ENCODE data around the gene RHEX. TPM values are rescaled to one million over a fixed set of nuclear protein-coding genes. Genes with fewer than 3 reads are reported as not detected.

RHEX gene
- total RNA-seq, 1 donor from 2014 or later: not detected

- Mint-ChIP-seq H3K4me1 (ENCODE audit: low read depth) (no peaks in the 10 kb centered on the region), H3K27ac (no peak overlapping the region), H3K27me3 (ENCODE audit: low read depth) (peaks cover 29% of the 10 kb centered on the region), H3K4me3 (ENCODE audit: low read depth) (no peak overlapping the region), H3K36me3 (ENCODE audit: low read depth) (no peaks in the 10 kb centered on the region), H3K9me3 (no peaks in the 10 kb centered on the region)
- DNase-seq (ENCODE audit: low spot score): no peak
- intact Hi-C loops (cut with micrococcal nuclease): no loop called here
Observed at GRCh38 chr1:206111271-206111927, 58.4 kb downstream of the RHEX start.

- no peaks in the 10 kb centered on the region for H3K36me3 Mint-ChIP-seq (ENCODE audit: low read depth)
- H3K27ac Mint-ChIP-seq: no peak overlapping the region
- no peak for DNase-seq (ENCODE audit: low spot score)
- H3K27me3 Mint-ChIP-seq (ENCODE audit: low read depth): peaks cover 38% of the 10 kb centered on the region
- intact Hi-C loops (cut with micrococcal nuclease): no loop called here
- no peak overlapping the region for H3K4me3 Mint-ChIP-seq (ENCODE audit: low read depth)
- no peaks in the 10 kb centered on the region for H3K9me3 Mint-ChIP-seq
- peaks cover 4% of the 10 kb centered on the region for H3K4me1 Mint-ChIP-seq (ENCODE audit: low read depth)
Observed at GRCh38 chr1:206112600-206113301, 59.8 kb downstream of the RHEX start.

GRCh38 chr1:206114692-206115640 lies 62.0 kb downstream of the RHEX start:
- no peaks in the 10 kb centered on the region for H3K36me3 Mint-ChIP-seq (ENCODE audit: low read depth)
- H3K4me1 Mint-ChIP-seq (ENCODE audit: low read depth): peaks cover 6% of the 10 kb centered on the region
- H3K27me3 Mint-ChIP-seq (ENCODE audit: low read depth): peaks cover 45% of the 10 kb centered on the region
- intact Hi-C loops (cut with micrococcal nuclease): no loop called here
- no peaks in the 10 kb centered on the region for H3K9me3 Mint-ChIP-seq
- no peak overlapping the region for H3K4me3 Mint-ChIP-seq (ENCODE audit: low read depth)
- no peak for DNase-seq (ENCODE audit: low spot score)
- no peak overlapping the region for H3K27ac Mint-ChIP-seq

- no peak overlapping the region for H3K27ac Mint-ChIP-seq
- no peaks in the 10 kb centered on the region for H3K9me3 Mint-ChIP-seq
- DNase-seq (ENCODE audit: low spot score): no peak
- H3K27me3 Mint-ChIP-seq (ENCODE audit: low read depth): peaks cover 54% of the 10 kb centered on the region
- H3K36me3 Mint-ChIP-seq (ENCODE audit: low read depth): no peaks in the 10 kb centered on the region
- intact Hi-C loops (cut with micrococcal nuclease): no loop called here
- H3K4me3 Mint-ChIP-seq (ENCODE audit: low read depth): no peak overlapping the region
- peaks cover 6% of the 10 kb centered on the region for H3K4me1 Mint-ChIP-seq (ENCODE audit: low read depth)
Observed at GRCh38 chr1:206115791-206116190, 62.8 kb downstream of the RHEX start.

GRCh38 chr1:206116191-206116872 lies 63.4 kb downstream of the RHEX start:
- H3K4me3 Mint-ChIP-seq (ENCODE audit: low read depth): no peak overlapping the region

GRCh38 chr1:206116873-206117150 lies 63.8 kb downstream of the RHEX start:
- Mint-ChIP-seq H3K4me3 (ENCODE audit: low read depth) (no peak overlapping the region), H3K27ac (no peak overlapping the region), H3K9me3 (peaks cover 10% of the 10 kb centered on the region), H3K4me1 (ENCODE audit: low read depth) (peaks cover 6% of the 10 kb centered on the region), H3K36me3 (ENCODE audit: low read depth) (no peaks in the 10 kb centered on the region), H3K27me3 (ENCODE audit: low read depth) (peaks cover 60% of the 10 kb centered on the region)
- intact Hi-C loops (cut with micrococcal nuclease): no loop called here
- DNase-seq (ENCODE audit: low spot score): no peak

More at GRCh38 chr1:206116191-206116872, 63.4 kb downstream of the RHEX start:
- Mint-ChIP-seq H3K4me1 (ENCODE audit: low read depth) (peaks cover 6% of the 10 kb centered on the region), H3K27ac (no peak overlapping the region), H3K9me3 (peaks cover 5% of the 10 kb centered on the region), H3K27me3 (ENCODE audit: low read depth) (peaks cover 57% of the 10 kb centered on the region), H3K36me3 (ENCODE audit: low read depth) (no peaks in the 10 kb centered on the region)
- DNase-seq (ENCODE audit: low spot score): no peak
- intact Hi-C loops (cut with micrococcal nuclease): no loop called here

GRCh38 chr1:206117151-206117948 lies 64.4 kb downstream of the RHEX start, which contains the start of gene AVPR1B:
Gene AVPR1B, minus strand, starts transcription at chr1:206117388. Its CDS starts 498 bp downstream, at chr1:206116890.
- no peak for DNase-seq (ENCODE audit: low spot score)
- H3K9me3 Mint-ChIP-seq: peaks cover 14% of the 10 kb centered on the region
- peaks cover 66% of the 10 kb centered on the region for H3K27me3 Mint-ChIP-seq (ENCODE audit: low read depth)
- no peaks in the 10 kb centered on the region for H3K36me3 Mint-ChIP-seq (ENCODE audit: low read depth)
- peaks cover 6% of the 10 kb centered on the region for H3K4me1 Mint-ChIP-seq (ENCODE audit: low read depth)
- intact Hi-C loops (cut with micrococcal nuclease): no loop called here
- H3K4me3 Mint-ChIP-seq (ENCODE audit: low read depth): no peak within 1 kb of the TSS
- H3K27ac Mint-ChIP-seq: no peak within 1 kb of the TSS

- DNase-seq (ENCODE audit: low spot score): no peak
- peaks cover 62% of the 10 kb centered on the region for H3K27me3 Mint-ChIP-seq (ENCODE audit: low read depth)
- H3K9me3 Mint-ChIP-seq: peaks cover 17% of the 10 kb centered on the region
- intact Hi-C loops (cut with micrococcal nuclease): no loop called here
- H3K36me3 Mint-ChIP-seq (ENCODE audit: low read depth): no peaks in the 10 kb centered on the region
- peaks cover 6% of the 10 kb centered on the region for H3K4me1 Mint-ChIP-seq (ENCODE audit: low read depth)
- H3K27ac Mint-ChIP-seq: no peak overlapping the region
- no peak overlapping the region for H3K4me3 Mint-ChIP-seq (ENCODE audit: low read depth)
Observed at GRCh38 chr1:206120406-206120805, 67.4 kb downstream of the RHEX start.

- intact Hi-C loops (cut with micrococcal nuclease): no loop called here
- Mint-ChIP-seq H3K9me3 (peaks cover 17% of the 10 kb centered on the region), H3K27ac (no peak overlapping the region), H3K4me1 (ENCODE audit: low read depth) (peaks cover 6% of the 10 kb centered on the region), H3K4me3 (ENCODE audit: low read depth) (no peak overlapping the region), H3K27me3 (ENCODE audit: low read depth) (peaks cover 61% of the 10 kb centered on the region), H3K36me3 (ENCODE audit: low read depth) (no peaks in the 10 kb centered on the region)
- DNase-seq (ENCODE audit: low spot score): no peak
Observed at GRCh38 chr1:206121269-206121668, 68.3 kb downstream of the RHEX start.

GRCh38 chr1:206122686-206123085 lies 69.7 kb downstream of the RHEX start:
- Mint-ChIP-seq H3K9me3 (peaks cover 17% of the 10 kb centered on the region), H3K4me1 (ENCODE audit: low read depth) (peaks cover 2% of the 10 kb centered on the region), H3K27me3 (ENCODE audit: low read depth) (peaks cover 59% of the 10 kb centered on the region), H3K36me3 (ENCODE audit: low read depth) (no peaks in the 10 kb centered on the region), H3K4me3 (ENCODE audit: low read depth) (no peak overlapping the region), H3K27ac (no peak overlapping the region)
- DNase-seq (ENCODE audit: low spot score): no peak
- intact Hi-C loops (cut with micrococcal nuclease): no loop called here

- intact Hi-C loops (cut with micrococcal nuclease): no loop called here
- H3K9me3 Mint-ChIP-seq: peaks cover 17% of the 10 kb centered on the region
- DNase-seq (ENCODE audit: low spot score): no peak
- no peak overlapping the region for H3K27ac Mint-ChIP-seq
- no peak overlapping the region for H3K4me3 Mint-ChIP-seq (ENCODE audit: low read depth)
- H3K36me3 Mint-ChIP-seq (ENCODE audit: low read depth): no peaks in the 10 kb centered on the region
- no peaks in the 10 kb centered on the region for H3K4me1 Mint-ChIP-seq (ENCODE audit: low read depth)
- H3K27me3 Mint-ChIP-seq (ENCODE audit: low read depth): peaks cover 58% of the 10 kb centered on the region
Observed at GRCh38 chr1:206125346-206125745, 72.4 kb downstream of the RHEX start.

GRCh38 chr1:206127336-206127735 lies 74.4 kb downstream of the RHEX start:
- Mint-ChIP-seq H3K27me3 (ENCODE audit: low read depth) (peaks cover 47% of the 10 kb centered on the region), H3K36me3 (ENCODE audit: low read depth) (no peaks in the 10 kb centered on the region), H3K4me3 (ENCODE audit: low read depth) (no peak overlapping the region), H3K4me1 (ENCODE audit: low read depth) (no peaks in the 10 kb centered on the region), H3K27ac (no peak overlapping the region), H3K9me3 (peaks cover 3% of the 10 kb centered on the region)
- DNase-seq (ENCODE audit: low spot score): no peak
- intact Hi-C loops (cut with micrococcal nuclease): no loop called here
